Neural crest cell (in vitro differentiated cells): ENCODE measurements around the gene BLVRA. TPM values are rescaled to one million over a fixed set of nuclear protein-coding genes. Genes with fewer than 3 reads are reported as not detected.

ENCODE experiments used
- DNase-seq: peaks from one replicate; pipeline ENCODE4 v3.0.0; 2021; ENCODE audit warnings: low read depth, mixed read lengths, low spot score
- H3K27ac Mint-ChIP-seq: one replicate; pipeline ENCODE4 v1.8.0; 2021; ENCODE audit warnings: mild to moderate bottlenecking, mixed read lengths; ENCODE audit not compliant: unreplicated experiment
- H3K27me3 Mint-ChIP-seq: 2 replicates; pipeline ENCODE4 v1.8.0; 2021; ENCODE audit warnings: low read depth, mild to moderate bottlenecking, mixed read lengths
- H3K36me3 Mint-ChIP-seq: 2 replicates; pipeline ENCODE4 v1.8.0; 2021; ENCODE audit warnings: low read depth, mild to moderate bottlenecking, mixed read lengths
- H3K4me1 Mint-ChIP-seq: 2 replicates; pipeline ENCODE4 v1.8.0; 2021; ENCODE audit warnings: mixed read lengths
- H3K4me3 Mint-ChIP-seq: one replicate; pipeline ENCODE4 v1.8.0; 2021; ENCODE audit warnings: mild to moderate bottlenecking, mixed read lengths
- H3K9me3 Mint-ChIP-seq: 2 replicates; pipeline ENCODE4 v1.8.0; 2021; ENCODE audit warnings: mixed read lengths
- total RNA-seq: library from RNA; stranded (reverse); gene quantifications from 2 replicates; pipeline ENCODE4 v1.2.1, GENCODE V29; 2021
- TF ChIP-seq, protein P1 (sequence below): fragments of 200-600 bp; sonication (generic); conservative IDR thresholded peaks from 2 replicates; pipeline ENCODE4 v1.5.0; 2021; ENCODE audit warnings: antibody characterized with exemption, mild to moderate bottlenecking

Gene BLVRA
- total RNA-seq, 1 donor from 2014 or later = 31.3 TPM

DNA sequence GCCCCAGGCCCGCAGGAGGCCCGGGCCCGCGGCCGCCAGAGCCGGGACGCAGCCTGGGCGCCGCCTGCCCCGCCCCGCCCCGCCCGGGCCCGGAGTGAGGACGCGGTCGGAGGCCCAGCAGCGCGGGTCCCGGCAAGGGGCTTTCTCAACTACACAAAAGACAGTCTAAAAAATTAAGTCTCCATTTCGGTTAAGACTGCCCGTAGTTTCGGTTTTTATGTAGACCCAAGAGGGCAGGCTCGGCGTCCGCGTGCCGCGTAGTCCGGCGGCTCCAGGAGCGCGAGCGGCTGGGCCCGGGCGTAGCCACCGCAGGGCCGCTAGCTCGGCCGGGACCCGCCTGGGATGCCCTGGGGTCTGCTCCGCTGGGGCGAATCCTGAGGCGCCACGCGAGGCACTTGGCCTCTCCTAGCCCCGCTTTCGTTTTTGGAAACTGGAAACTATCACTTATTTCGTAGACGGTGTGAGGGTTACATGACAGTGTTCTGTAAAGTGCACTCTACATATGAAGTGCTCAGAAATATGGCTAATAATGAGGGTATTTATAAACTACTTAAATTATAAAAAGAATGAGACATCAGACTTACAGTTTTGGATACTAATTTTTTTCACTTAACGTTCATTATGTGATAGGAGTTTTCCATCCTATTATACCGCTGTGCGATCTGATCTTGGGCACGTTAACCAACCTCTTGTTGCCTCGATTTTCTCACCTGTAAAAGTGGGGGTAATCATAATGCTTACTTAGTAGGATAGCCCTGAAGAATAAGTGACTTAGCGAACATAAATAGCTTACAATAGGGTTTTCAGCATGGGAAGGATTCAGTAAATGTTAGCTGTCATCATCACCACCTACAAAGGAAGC is 573 bp downstream of the BLVRA start:
- Mint-ChIP-seq H3K27me3 (peaks cover 27% of the 10 kb centered on the region), H3K4me3 (peak overlapping the region; percentile 86), H3K27ac (no peak overlapping the region), H3K9me3 (no peaks in the 10 kb centered on the region), H3K36me3 (no peaks in the 10 kb centered on the region), H3K4me1 (peaks cover 27% of the 10 kb centered on the region)
- TF ChIP-seq, protein P1, sequence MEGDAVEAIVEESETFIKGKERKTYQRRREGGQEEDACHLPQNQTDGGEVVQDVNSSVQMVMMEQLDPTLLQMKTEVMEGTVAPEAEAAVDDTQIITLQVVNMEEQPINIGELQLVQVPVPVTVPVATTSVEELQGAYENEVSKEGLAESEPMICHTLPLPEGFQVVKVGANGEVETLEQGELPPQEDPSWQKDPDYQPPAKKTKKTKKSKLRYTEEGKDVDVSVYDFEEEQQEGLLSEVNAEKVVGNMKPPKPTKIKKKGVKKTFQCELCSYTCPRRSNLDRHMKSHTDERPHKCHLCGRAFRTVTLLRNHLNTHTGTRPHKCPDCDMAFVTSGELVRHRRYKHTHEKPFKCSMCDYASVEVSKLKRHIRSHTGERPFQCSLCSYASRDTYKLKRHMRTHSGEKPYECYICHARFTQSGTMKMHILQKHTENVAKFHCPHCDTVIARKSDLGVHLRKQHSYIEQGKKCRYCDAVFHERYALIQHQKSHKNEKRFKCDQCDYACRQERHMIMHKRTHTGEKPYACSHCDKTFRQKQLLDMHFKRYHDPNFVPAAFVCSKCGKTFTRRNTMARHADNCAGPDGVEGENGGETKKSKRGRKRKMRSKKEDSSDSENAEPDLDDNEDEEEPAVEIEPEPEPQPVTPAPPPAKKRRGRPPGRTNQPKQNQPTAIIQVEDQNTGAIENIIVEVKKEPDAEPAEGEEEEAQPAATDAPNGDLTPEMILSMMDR = no peak
- peak; percentile 41 for DNase-seq

DNA sequence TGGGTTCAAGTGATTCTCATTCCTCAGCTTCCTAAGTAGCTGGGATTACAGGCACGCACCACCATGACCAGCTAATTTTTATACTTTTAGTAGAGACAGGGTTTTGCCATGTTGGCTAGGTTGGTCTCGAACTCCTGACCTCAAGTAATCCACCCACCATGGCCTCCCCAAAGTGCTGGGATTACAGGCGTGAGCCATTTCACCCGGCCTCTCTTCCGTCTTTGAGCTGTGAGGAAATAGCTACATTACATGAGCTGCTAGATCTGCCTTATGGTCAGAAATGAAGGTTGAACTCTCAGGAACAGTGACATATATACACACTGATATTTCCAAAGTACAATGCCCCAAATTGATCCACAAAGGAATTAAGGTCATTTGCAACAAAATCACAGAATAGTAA is 2.4 kb downstream of the BLVRA start:
- TF ChIP-seq, protein P1 = no peak
- Mint-ChIP-seq H3K36me3 (no peaks in the 10 kb centered on the region), H3K4me1 (peaks cover 30% of the 10 kb centered on the region), H3K27me3 (peaks cover 27% of the 10 kb centered on the region), H3K27ac (no peak overlapping the region), H3K9me3 (no peaks in the 10 kb centered on the region), H3K4me3 (no peak overlapping the region)
- DNase-seq = no peak

DNA sequence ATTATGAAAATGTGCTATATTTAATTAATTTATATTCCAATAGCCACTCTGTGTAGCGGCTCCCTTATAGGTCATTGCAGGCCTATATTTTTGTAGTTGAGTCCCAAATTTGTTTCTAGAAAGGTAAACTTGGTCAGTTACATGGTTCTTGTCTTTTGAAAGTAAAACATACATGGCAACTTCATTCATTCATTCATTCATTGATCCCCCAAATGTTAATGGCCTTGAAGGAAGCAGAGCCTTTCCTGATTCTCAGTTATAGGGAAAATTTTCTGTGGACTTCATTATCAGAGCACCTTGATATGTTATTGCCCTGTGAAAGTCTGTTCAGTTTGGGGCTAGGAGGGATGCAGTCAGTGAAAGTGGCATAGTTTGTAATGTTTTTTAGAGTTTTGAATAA is 2.9 kb downstream of the BLVRA start:
- Mint-ChIP-seq H3K27ac (no peak overlapping the region), H3K4me1 (peaks cover 30% of the 10 kb centered on the region), H3K27me3 (peaks cover 27% of the 10 kb centered on the region), H3K36me3 (no peaks in the 10 kb centered on the region), H3K4me3 (no peak overlapping the region), H3K9me3 (no peaks in the 10 kb centered on the region)
- DNase-seq = no peak
- TF ChIP-seq, protein P1 = no peak

DNA sequence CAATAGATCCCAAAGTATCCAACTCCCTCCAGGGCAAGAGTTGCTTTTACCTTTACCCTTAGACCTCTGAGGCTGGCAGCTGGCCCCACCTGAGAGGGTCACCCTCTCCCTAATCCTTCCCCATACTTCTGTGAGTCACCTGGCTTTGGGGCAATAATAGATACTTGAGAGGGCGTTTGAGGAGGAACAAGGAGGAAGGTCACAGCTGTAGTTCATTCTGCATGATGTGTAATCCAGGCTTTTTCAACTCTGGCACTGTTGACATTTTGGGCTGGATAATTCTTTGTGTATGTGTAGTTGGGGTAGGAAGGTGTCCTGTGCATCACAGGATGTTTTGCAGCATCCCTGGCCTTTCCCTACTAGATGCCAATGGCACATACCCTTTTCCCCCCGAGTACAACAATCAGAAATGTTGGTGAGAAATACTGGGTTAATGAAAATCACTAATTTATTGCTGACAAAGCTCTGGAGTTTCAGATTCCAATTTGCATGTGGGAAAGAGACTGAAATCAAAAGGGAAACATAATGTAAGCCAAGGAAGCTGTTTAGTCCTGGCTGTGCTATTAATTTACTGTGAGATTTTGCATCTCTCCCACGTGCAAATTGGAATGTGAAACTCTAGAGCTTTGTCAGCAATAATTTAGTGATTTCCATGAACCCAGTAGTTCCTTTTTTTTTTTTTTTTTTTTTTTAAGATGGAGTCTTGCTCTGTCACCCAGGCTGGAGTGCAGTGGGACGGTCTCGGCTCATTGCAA is 3.6 kb downstream of the BLVRA start:
- Mint-ChIP-seq H3K27ac (no peak overlapping the region), H3K27me3 (peaks cover 22% of the 10 kb centered on the region), H3K4me3 (no peak overlapping the region), H3K4me1 (peaks cover 30% of the 10 kb centered on the region), H3K36me3 (no peaks in the 10 kb centered on the region), H3K9me3 (no peaks in the 10 kb centered on the region)
- TF ChIP-seq, protein P1 = no peak
- DNase-seq = no peak

DNA sequence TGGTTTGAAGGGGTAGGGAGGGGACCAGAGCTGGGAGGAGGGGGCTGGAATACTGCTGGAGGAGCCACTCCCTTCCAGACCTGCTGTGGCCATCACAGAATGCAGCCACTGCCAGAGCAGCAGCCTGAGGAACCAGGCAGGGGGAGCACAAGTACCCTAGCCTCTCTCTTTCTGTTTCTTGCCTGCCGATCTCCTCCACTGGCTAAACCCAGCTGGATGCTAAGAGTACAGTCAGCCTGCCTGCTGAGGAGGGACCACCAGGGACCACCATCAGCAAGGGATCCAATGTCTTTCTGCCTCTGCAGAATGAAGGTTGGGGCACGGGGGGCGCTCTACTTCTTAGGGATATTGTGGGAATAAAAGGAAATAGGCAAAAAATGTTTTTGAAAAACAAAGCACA is 4.7 kb downstream of the BLVRA start:
- H3K27ac Mint-ChIP-seq = no peak overlapping the region
- H3K36me3 Mint-ChIP-seq = no peaks in the 10 kb centered on the region
- peaks cover 25% of the 10 kb centered on the region for H3K4me1 Mint-ChIP-seq
- DNase-seq = no peak
- TF ChIP-seq, protein P1 = no peak
- peaks cover 12% of the 10 kb centered on the region for H3K27me3 Mint-ChIP-seq
- H3K4me3 Mint-ChIP-seq = peak overlapping the region; percentile 23
- no peaks in the 10 kb centered on the region for H3K9me3 Mint-ChIP-seq
